ENCODE measurements around the gene RFWD3.
A peak's percentile ranks its signal among the peaks of the same experiment; 100 is the strongest.

RFWD3 gene

GRCh38 chr16:74666425-74667254, at the start of gene RFWD3:
TSS of gene RFWD3 (minus strand) at chr16:74666877. CDS start at chr16:74661449, 5,428 bp downstream.
- Histone ChIP-seq H3K36me3 (ENCODE audit: control insufficient read depth, insufficient read depth, low read length) (peaks cover 35% of the 10 kb centered on the region), H3K27ac (ENCODE audit: low read depth, low read length) (peak within 1 kb of the TSS; percentile 95), H3K9me3 (ENCODE audit: control insufficient read depth, insufficient read depth, low read length) (no peaks in the 10 kb centered on the region), H3K27me3 (ENCODE audit: control insufficient read depth, insufficient read depth, low read length) (no peaks in the 10 kb centered on the region), H3K4me3 (ENCODE audit: low read depth, low read length) (peak within 1 kb of the TSS; percentile 90), H3K4me1 (ENCODE audit: control insufficient read depth, insufficient read depth, low read length) (peaks cover 8% of the 10 kb centered on the region), H3K9ac (ENCODE audit: low read depth, low read length) (peak within 1 kb of the TSS; percentile 95)

- H3K36me3 ChIP-seq (ENCODE audit: control insufficient read depth, insufficient read depth, low read length) = no peaks in the 10 kb centered on the region
- no peak overlapping the region for H3K4me3 ChIP-seq (ENCODE audit: low read depth, low read length)
- H3K4me1 ChIP-seq (ENCODE audit: control insufficient read depth, insufficient read depth, low read length) = no peaks in the 10 kb centered on the region
- no peaks in the 10 kb centered on the region for H3K27me3 ChIP-seq (ENCODE audit: control insufficient read depth, insufficient read depth, low read length)
- H3K9ac ChIP-seq (ENCODE audit: low read depth, low read length) = no peak overlapping the region
- no peaks in the 10 kb centered on the region for H3K9me3 ChIP-seq (ENCODE audit: control insufficient read depth, insufficient read depth, low read length)
- no peak overlapping the region for H3K27ac ChIP-seq (ENCODE audit: low read depth, low read length)
Observed at GRCh38 chr16:74716355-74716754, 49.7 kb upstream of the RFWD3 start.

- Histone ChIP-seq H3K27ac (ENCODE audit: low read depth, low read length) (no peak overlapping the region), H3K27me3 (ENCODE audit: control insufficient read depth, insufficient read depth, low read length) (no peaks in the 10 kb centered on the region), H3K9me3 (ENCODE audit: control insufficient read depth, insufficient read depth, low read length) (no peaks in the 10 kb centered on the region), H3K36me3 (ENCODE audit: control insufficient read depth, insufficient read depth, low read length) (no peaks in the 10 kb centered on the region), H3K4me3 (ENCODE audit: low read depth, low read length) (no peak overlapping the region), H3K4me1 (ENCODE audit: control insufficient read depth, insufficient read depth, low read length) (no peaks in the 10 kb centered on the region), H3K9ac (ENCODE audit: low read depth, low read length) (no peak overlapping the region)
Observed at GRCh38 chr16:74713876-74714275, 47.2 kb upstream of the RFWD3 start.

- Histone ChIP-seq H3K4me1 (ENCODE audit: control insufficient read depth, insufficient read depth, low read length) (no peaks in the 10 kb centered on the region), H3K36me3 (ENCODE audit: control insufficient read depth, insufficient read depth, low read length) (no peaks in the 10 kb centered on the region), H3K4me3 (ENCODE audit: low read depth, low read length) (no peak overlapping the region), H3K27ac (ENCODE audit: low read depth, low read length) (no peak overlapping the region), H3K9me3 (ENCODE audit: control insufficient read depth, insufficient read depth, low read length) (no peaks in the 10 kb centered on the region), H3K9ac (ENCODE audit: low read depth, low read length) (no peak overlapping the region), H3K27me3 (ENCODE audit: control insufficient read depth, insufficient read depth, low read length) (no peaks in the 10 kb centered on the region)
Observed at GRCh38 chr16:74713325-74713724, 46.6 kb upstream of the RFWD3 start.

- Histone ChIP-seq H3K9ac (ENCODE audit: low read depth, low read length) (no peak overlapping the region), H3K4me1 (ENCODE audit: control insufficient read depth, insufficient read depth, low read length) (no peaks in the 10 kb centered on the region), H3K27ac (ENCODE audit: low read depth, low read length) (no peak overlapping the region), H3K4me3 (ENCODE audit: low read depth, low read length) (no peak overlapping the region), H3K9me3 (ENCODE audit: control insufficient read depth, insufficient read depth, low read length) (no peaks in the 10 kb centered on the region), H3K27me3 (ENCODE audit: control insufficient read depth, insufficient read depth, low read length) (no peaks in the 10 kb centered on the region), H3K36me3 (ENCODE audit: control insufficient read depth, insufficient read depth, low read length) (no peaks in the 10 kb centered on the region)
Observed at GRCh38 chr16:74711938-74712337, 45.3 kb upstream of the RFWD3 start.

- H3K36me3 ChIP-seq (ENCODE audit: control insufficient read depth, insufficient read depth, low read length) = no peaks in the 10 kb centered on the region
- no peak overlapping the region for H3K9ac ChIP-seq (ENCODE audit: low read depth, low read length)
- H3K4me1 ChIP-seq (ENCODE audit: control insufficient read depth, insufficient read depth, low read length) = no peaks in the 10 kb centered on the region
- no peak overlapping the region for H3K27ac ChIP-seq (ENCODE audit: low read depth, low read length)
- H3K27me3 ChIP-seq (ENCODE audit: control insufficient read depth, insufficient read depth, low read length) = no peaks in the 10 kb centered on the region
- no peak overlapping the region for H3K4me3 ChIP-seq (ENCODE audit: low read depth, low read length)
- H3K9me3 ChIP-seq (ENCODE audit: control insufficient read depth, insufficient read depth, low read length) = no peaks in the 10 kb centered on the region
Observed at GRCh38 chr16:74710401-74710800, 43.7 kb upstream of the RFWD3 start.

- H3K9me3 ChIP-seq (ENCODE audit: control insufficient read depth, insufficient read depth, low read length) = no peaks in the 10 kb centered on the region
- no peak overlapping the region for H3K27ac ChIP-seq (ENCODE audit: low read depth, low read length)
- H3K9ac ChIP-seq (ENCODE audit: low read depth, low read length) = no peak overlapping the region
- no peaks in the 10 kb centered on the region for H3K27me3 ChIP-seq (ENCODE audit: control insufficient read depth, insufficient read depth, low read length)
- H3K36me3 ChIP-seq (ENCODE audit: control insufficient read depth, insufficient read depth, low read length) = no peaks in the 10 kb centered on the region
- no peak overlapping the region for H3K4me3 ChIP-seq (ENCODE audit: low read depth, low read length)
- H3K4me1 ChIP-seq (ENCODE audit: control insufficient read depth, insufficient read depth, low read length) = no peaks in the 10 kb centered on the region
Observed at GRCh38 chr16:74709441-74709877, 42.8 kb upstream of the RFWD3 start.

GRCh38 chr16:74700438-74701225, 34.0 kb upstream of the RFWD3 start, which contains the start of gene MLKL:
TSS of gene MLKL (minus strand) at chr16:74700862. CDS start at chr16:74695757, 5,105 bp downstream.
- no peaks in the 10 kb centered on the region for H3K36me3 ChIP-seq (ENCODE audit: control insufficient read depth, insufficient read depth, low read length)
- no peak within 1 kb of the TSS for H3K27ac ChIP-seq (ENCODE audit: low read depth, low read length)
- H3K4me3 ChIP-seq (ENCODE audit: low read depth, low read length) = peak within 1 kb of the TSS; percentile 61
- peaks cover 14% of the 10 kb centered on the region for H3K27me3 ChIP-seq (ENCODE audit: control insufficient read depth, insufficient read depth, low read length)
- H3K4me1 ChIP-seq (ENCODE audit: control insufficient read depth, insufficient read depth, low read length) = no peaks in the 10 kb centered on the region
- H3K9me3 ChIP-seq (ENCODE audit: control insufficient read depth, insufficient read depth, low read length) = no peaks in the 10 kb centered on the region
- peak within 1 kb of the TSS; percentile 5; the same call in 1 of the 2 replicates for H3K9ac ChIP-seq (ENCODE audit: low read depth, low read length)

GRCh38 chr16:74700116-74700437, 33.4 kb upstream of the RFWD3 start:
- no peaks in the 10 kb centered on the region for H3K4me1 ChIP-seq (ENCODE audit: control insufficient read depth, insufficient read depth, low read length)
- H3K4me3 ChIP-seq (ENCODE audit: low read depth, low read length) = peak overlapping the region; percentile 61
- peaks cover 14% of the 10 kb centered on the region for H3K27me3 ChIP-seq (ENCODE audit: control insufficient read depth, insufficient read depth, low read length)
- H3K9me3 ChIP-seq (ENCODE audit: control insufficient read depth, insufficient read depth, low read length) = no peaks in the 10 kb centered on the region
- H3K9ac ChIP-seq (ENCODE audit: low read depth, low read length) = 0 out of 2 replicates have a peak overlapping the region, but pooled peaks have one; percentile 5
- H3K27ac ChIP-seq (ENCODE audit: low read depth, low read length) = no peak overlapping the region
- H3K36me3 ChIP-seq (ENCODE audit: control insufficient read depth, insufficient read depth, low read length) = 0 out of 2 replicates have a peak, but pooled peaks cover 2% of the 10 kb centered on the region

GRCh38 chr16:74699666-74700065, 33.0 kb upstream of the RFWD3 start:
- Histone ChIP-seq H3K4me1 (ENCODE audit: control insufficient read depth, insufficient read depth, low read length) (no peaks in the 10 kb centered on the region), H3K27me3 (ENCODE audit: control insufficient read depth, insufficient read depth, low read length) (peaks cover 14% of the 10 kb centered on the region), H3K36me3 (ENCODE audit: control insufficient read depth, insufficient read depth, low read length) (0 out of 2 replicates have a peak, but pooled peaks cover 3% of the 10 kb centered on the region), H3K27ac (ENCODE audit: low read depth, low read length) (no peak overlapping the region), H3K9me3 (ENCODE audit: control insufficient read depth, insufficient read depth, low read length) (no peaks in the 10 kb centered on the region), H3K4me3 (ENCODE audit: low read depth, low read length) (peak overlapping the region; percentile 61), H3K9ac (ENCODE audit: low read depth, low read length) (no peak overlapping the region)

- no peaks in the 10 kb centered on the region for H3K4me1 ChIP-seq (ENCODE audit: control insufficient read depth, insufficient read depth, low read length)
- peaks cover 14% of the 10 kb centered on the region for H3K27me3 ChIP-seq (ENCODE audit: control insufficient read depth, insufficient read depth, low read length)
- no peaks in the 10 kb centered on the region for H3K9me3 ChIP-seq (ENCODE audit: control insufficient read depth, insufficient read depth, low read length)
- H3K9ac ChIP-seq (ENCODE audit: low read depth, low read length) = no peak overlapping the region
- no peak overlapping the region for H3K4me3 ChIP-seq (ENCODE audit: low read depth, low read length)
- H3K36me3 ChIP-seq (ENCODE audit: control insufficient read depth, insufficient read depth, low read length) = 0 out of 2 replicates have a peak, but pooled peaks cover 3% of the 10 kb centered on the region
- H3K27ac ChIP-seq (ENCODE audit: low read depth, low read length) = no peak overlapping the region
Observed at GRCh38 chr16:74698222-74698621, 31.5 kb upstream of the RFWD3 start.
